Natural killer cell treated with Interleukin-12 subunit alpha and Interleukin-12 subunit beta and Interleukin-15 and Interleukin-18, amount 100 ng/mL, for 72 hours (primary cell): ENCODE results near the gene CPNE6. TPM values are rescaled to one million over a fixed set of nuclear protein-coding genes. Genes with fewer than 3 reads are reported as not detected.

Experiments used
- ATAC-seq, 2 donors: fragments of 150-1000 bp; cut with Tn5 transposase in 1 of 2; sonication (Bioruptor Pico), chemical (Tn5 transposase) in 1 of 2; 2 replicates each; pipeline ENCODE4 v1.10.0; 2021
- DNase-seq: peaks from one replicate; pipeline ENCODE4 v3.0.0; 2022; ENCODE audit warnings: low spot score
- H3K27ac Mint-ChIP-seq, 2 donors: 1 replicate in 1 of 2; 2 replicates in 1 of 2; pipeline ENCODE4 v1.8.0; 2022; ENCODE audit warnings: mixed read lengths in 2 of 2, mild to moderate bottlenecking in 1 of 2, moderate library complexity in 1 of 2
- H3K27me3 Mint-ChIP-seq, 2 donors: 1 replicate in 1 of 2; 2 replicates in 1 of 2; pipeline ENCODE4 v1.8.0; 2022; ENCODE audit warnings: mixed read lengths in 2 of 2
- H3K36me3 Mint-ChIP-seq: one replicate; pipeline ENCODE4 v1.8.0; 2022; ENCODE audit warnings: mixed read lengths
- H3K4me1 Mint-ChIP-seq, 2 donors: 1 replicate in 1 of 2; 2 replicates in 1 of 2; pipeline ENCODE4 v1.8.0; 2022; ENCODE audit warnings: low read depth in 2 of 2, mixed read lengths in 2 of 2, mild to moderate bottlenecking in 1 of 2
- H3K4me3 Mint-ChIP-seq: one replicate; pipeline ENCODE4 v1.8.0; 2022; ENCODE audit warnings: mixed read lengths
- H3K9me3 Mint-ChIP-seq: 2 replicates; pipeline ENCODE4 v1.8.0; 2022; ENCODE audit warnings: mixed read lengths
- total RNA-seq, 2 donors: library from RNA; stranded (reverse); gene quantifications; one replicate each; pipeline ENCODE4 v1.2.3, GENCODE V29; 2022

CPNE6 gene
- total RNA-seq, 2 donors from 2014 or later: not detected

DNA sequence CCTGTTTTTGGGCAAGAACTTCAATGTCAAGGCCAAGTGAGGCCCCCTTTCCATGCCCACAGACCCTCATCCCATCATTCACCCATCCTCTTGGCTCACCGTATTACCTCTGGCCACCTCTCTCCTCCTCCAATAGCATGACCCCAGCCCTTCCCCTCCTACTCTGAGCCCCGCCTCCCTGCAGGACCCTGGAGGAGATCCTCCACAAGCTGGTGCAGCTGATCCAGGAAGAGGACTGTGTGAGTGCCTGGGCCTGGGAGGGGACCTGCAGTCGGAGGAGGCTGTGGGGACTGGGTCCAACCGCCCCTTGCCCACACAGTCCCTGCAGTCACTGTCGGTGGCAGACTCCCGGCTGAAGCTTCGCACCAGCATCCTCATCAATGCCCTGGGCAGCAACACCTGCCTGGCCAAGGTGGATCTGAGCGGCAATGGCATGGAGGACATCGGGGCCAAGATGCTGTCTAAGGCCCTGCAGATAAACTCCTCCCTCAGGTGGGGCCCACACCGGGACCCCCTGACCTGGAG, 12.3 kb upstream of the CPNE6 start:
- no peak overlapping the region for H3K27ac Mint-ChIP-seq
- no peak for DNase-seq

DNA sequence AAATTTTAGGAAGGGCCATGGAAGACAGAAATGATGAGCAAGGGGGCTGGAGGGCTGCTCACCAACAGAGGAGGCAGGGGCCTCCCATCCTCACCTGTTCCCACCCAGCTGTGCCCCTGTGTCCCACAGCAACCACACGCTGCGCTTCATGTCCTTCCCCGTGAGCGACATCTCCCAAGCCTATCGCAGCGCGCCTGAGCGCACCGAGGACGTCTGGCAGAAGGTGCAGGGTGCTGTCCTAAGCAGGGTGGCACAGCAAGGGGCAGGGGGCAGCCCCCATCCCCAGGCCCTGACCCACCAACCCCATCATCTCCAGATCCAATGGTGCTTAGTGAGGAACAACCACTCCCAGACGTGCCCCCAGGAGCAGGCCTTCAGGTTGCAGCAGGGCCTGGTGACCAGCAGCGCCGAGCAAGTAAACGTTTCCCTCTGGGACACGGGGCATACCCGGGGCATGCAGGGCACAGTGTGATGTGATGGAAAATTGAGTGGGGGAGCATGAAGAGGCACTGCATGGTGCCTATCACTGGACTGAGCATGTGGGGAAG, 11.4 kb upstream of the CPNE6 start:
- Mint-ChIP-seq H3K27me3 (no peaks in the 10 kb centered on the region), H3K27ac (no peak overlapping the region), H3K9me3 (no peaks in the 10 kb centered on the region), H3K4me3 (no peak overlapping the region), H3K36me3 (no peaks in the 10 kb centered on the region), H3K4me1 (peaks cover 0 to 6% of the 10 kb centered on the region in 2 donors)
- ATAC-seq: no peak
- no peak for DNase-seq

More for the DNA sequence above, 12.3 kb upstream of the CPNE6 start:
- Mint-ChIP-seq H3K4me3 (no peak overlapping the region), H3K4me1 (peaks cover 0 to 9% of the 10 kb centered on the region in 2 donors), H3K27me3 (no peaks in the 10 kb centered on the region), H3K36me3 (no peaks in the 10 kb centered on the region), H3K9me3 (no peaks in the 10 kb centered on the region)
- no peak for ATAC-seq

DNA sequence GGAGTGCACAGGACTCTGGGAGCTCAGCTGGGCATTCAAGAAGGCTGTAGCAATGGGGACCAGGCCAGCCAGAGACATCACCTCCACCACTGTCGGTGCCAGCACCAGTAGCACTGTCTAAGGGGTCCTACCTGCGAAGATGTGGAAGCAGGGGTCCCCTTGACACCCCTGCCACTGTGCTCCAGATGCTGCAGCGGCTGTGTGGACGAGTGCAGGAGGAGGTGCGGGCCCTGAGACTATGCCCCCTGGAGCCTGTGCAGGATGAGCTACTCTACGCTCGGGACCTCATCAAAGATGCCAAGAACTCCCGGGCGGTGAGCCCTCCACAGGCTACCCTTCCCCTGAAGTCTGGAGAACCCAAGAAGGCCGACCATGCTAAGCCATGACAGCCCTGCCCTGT, 10.9 kb upstream of the CPNE6 start:
- Mint-ChIP-seq H3K9me3 (no peaks in the 10 kb centered on the region), H3K4me1 (peaks cover 0 to 6% of the 10 kb centered on the region in 2 donors)

DNA sequence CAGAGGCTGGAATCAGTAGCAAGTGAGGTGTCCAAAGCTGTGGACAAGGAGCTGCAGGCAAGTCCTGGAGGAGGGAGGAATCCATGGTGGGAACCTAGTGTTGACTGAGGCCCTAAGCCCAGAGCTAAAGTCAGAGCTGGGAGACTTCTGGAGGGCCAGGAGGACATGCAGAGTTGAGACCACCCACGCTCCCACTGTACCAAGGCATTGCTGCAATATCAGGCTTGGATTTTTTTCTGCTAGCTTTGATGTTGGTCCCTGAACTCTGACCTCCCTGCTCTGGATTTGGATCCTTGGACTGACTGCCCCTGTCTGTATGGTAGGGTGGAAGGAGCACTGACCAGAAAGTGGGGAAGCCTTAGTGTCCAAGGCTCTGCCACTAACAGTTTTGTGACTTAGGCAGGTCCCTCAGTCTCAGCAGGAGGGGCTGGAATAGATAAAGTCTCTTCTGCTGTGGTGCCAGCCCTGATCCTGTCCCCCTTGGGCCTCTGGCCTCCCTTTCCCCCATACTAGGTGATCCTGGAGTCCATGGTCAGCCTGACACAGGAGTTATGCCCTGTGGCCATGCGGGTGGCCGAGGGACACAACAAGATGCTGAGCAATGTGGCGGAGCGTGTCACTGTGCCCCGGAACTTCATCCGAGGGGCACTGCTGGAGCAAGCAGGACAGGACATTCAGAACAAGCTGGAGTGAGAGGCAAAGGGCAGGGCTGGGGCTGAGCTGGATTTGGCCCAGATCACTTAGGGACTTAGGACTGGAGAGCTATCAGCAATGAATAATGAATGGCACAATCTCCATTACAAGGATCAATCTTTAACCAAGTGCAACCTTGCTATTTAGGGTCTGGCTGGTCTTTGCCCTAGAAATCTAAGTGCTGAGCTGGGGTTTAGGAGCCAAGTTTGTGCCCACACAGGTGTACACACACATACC, 10.1 kb upstream of the CPNE6 start:
- Mint-ChIP-seq H3K27ac (no peak overlapping the region), H3K36me3 (no peaks in the 10 kb centered on the region), H3K4me3 (no peak overlapping the region), H3K4me1 (peaks cover 0 to 6% of the 10 kb centered on the region in 2 donors), H3K27me3 (no peaks in the 10 kb centered on the region), H3K9me3 (no peaks in the 10 kb centered on the region)
- no peak for DNase-seq
- no peak for ATAC-seq

More for the DNA sequence above, 10.9 kb upstream of the CPNE6 start:
- ATAC-seq (no peak), DNase-seq (no peak)
- no peak overlapping the region for H3K4me3 Mint-ChIP-seq
- H3K27me3 Mint-ChIP-seq: no peaks in the 10 kb centered on the region
- H3K27ac Mint-ChIP-seq: no peak overlapping the region
- H3K36me3 Mint-ChIP-seq: no peaks in the 10 kb centered on the region

DNA sequence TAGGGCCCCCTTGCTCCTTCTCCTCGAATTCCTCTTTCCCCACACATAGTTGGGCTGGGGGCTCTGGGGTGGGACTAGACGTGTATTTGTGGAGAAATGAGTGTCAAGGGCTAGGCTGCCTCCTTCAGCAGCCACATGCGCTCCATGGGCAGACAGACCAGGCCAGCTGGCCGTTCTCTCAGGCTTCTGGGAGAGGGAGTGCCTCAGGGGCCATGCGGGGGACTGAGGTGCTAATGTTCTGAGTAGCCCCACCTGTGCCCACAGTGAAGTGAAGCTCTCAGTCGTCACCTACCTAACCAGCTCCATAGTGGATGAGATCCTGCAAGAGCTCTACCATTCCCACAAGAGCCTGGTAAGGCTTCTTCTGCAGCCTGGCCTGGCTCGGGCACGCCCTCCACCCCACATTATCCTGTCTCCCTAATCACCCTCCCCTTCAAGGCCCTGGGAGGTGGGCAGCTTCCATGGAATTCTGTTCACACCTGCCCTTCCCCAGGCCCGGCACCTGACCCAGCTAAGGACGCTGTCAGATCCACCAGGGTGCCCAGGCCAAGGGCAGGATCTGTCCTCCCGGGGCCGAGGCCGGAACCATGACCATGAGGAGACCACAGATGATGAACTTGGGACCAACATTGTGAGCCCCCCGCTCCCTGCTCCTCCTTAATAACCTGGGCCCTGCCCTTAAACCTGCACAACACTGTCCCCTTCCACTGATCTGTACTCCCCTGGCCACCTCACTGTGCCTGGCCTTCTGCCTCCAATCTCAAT, 9.0 kb upstream of the CPNE6 start:
- DNase-seq (no peak), ATAC-seq (no peak)
- Mint-ChIP-seq H3K9me3 (no peaks in the 10 kb centered on the region), H3K27me3 (no peaks in the 10 kb centered on the region), H3K4me1 (peaks cover 0 to 3% of the 10 kb centered on the region in 2 donors), H3K4me3 (no peak overlapping the region), H3K27ac (peak overlapping the region in 1 of 2 donors; percentile 18), H3K36me3 (no peaks in the 10 kb centered on the region)

DNA sequence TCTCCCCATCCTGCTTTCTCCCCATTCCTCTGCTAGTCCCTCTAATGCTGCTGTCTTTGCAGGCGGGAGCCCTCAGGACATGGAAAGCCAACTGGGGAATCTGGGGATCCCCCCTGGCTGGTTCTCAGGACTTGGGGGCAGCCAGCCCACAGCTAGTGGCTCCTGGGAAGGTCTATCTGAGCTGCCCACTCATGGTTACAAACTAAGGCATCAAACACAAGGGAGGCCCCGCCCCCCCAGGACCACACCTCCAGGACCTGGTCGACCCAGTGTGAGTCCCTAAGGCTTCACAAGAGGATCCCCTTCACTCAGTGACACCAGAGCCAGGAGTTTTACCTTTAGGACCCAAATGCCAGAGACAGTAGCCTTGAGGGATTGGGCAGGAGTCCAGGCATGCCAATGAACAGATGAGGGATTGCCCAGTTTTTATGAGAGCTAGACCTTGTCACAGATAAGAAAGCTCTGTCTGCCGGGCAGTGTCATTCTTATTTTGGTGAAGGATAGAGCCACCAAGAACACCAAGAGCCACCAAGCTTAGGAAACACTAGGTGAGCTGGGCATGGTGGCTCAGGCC, 8.0 kb upstream of the CPNE6 start:
- H3K4me1 Mint-ChIP-seq: no peaks in the 10 kb centered on the region
- DNase-seq (no peak), ATAC-seq (no peak)
- H3K27me3 Mint-ChIP-seq: no peaks in the 10 kb centered on the region
- H3K9me3 Mint-ChIP-seq: no peaks in the 10 kb centered on the region
- peak overlapping the region in 1 of 2 donors; percentile 18 for H3K27ac Mint-ChIP-seq
- H3K36me3 Mint-ChIP-seq: no peaks in the 10 kb centered on the region
- no peak overlapping the region for H3K4me3 Mint-ChIP-seq

DNA sequence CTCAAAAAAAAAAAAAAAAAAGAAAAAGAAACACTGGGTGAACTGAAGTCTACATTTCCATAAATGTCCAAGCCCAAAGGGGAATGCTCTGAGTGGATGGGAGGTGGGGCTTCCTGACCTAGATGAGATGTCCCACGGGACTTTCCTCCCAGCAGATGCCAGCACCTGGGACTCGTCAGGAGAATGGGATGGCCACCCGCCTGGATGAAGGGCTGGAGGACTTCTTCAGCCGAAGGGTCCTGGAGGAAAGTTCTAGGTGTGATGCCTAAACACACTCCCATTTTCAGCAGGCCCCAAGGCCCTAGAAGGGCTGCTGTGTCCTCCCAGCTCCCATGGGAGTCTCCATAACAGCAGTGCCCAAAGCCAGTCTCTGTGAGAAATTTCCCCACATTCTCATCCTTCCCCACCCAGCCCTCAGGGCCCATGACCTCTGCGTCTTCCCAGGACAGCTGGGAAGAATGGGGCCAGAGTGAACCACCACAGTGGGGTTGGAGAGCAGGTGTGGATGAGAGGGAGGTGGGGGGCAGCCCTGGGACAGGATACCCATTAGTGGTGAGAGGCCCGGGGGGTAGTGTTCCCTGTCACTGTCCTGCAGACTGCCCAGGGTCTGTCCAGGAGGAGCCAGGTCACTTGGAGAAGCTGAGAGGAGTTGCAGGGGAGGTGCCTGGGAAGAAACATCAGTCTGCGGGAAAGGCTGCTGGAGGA, 7.1 kb upstream of the CPNE6 start:
- no peaks in the 10 kb centered on the region for H3K36me3 Mint-ChIP-seq
- H3K27me3 Mint-ChIP-seq: no peaks in the 10 kb centered on the region
- no peak overlapping the region for H3K27ac Mint-ChIP-seq
- H3K9me3 Mint-ChIP-seq: no peaks in the 10 kb centered on the region
- no peak overlapping the region for H3K4me3 Mint-ChIP-seq
- H3K4me1 Mint-ChIP-seq: no peaks in the 10 kb centered on the region
- DNase-seq (no peak), ATAC-seq (no peak)

DNA sequence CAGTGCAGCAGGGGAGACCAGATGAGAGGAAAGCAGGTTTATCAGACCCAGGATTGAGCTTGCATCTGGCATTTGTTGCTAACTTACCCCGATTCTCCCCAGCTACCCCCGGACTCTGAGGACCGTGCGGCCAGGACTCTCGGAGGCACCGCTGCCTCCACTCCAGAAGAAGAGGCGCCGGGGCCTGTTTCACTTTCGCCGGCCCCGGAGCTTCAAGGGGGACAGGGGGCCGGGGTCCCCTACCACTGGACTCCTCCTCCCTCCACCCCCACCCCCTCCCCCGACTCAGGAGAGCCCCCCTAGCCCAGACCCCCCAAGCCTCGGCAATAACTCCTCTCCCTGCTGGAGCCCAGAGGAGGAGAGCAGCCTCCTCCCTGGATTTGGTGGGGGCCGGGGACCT, 6.5 kb upstream of the CPNE6 start:
- H3K4me3 Mint-ChIP-seq: no peak overlapping the region
- H3K9me3 Mint-ChIP-seq: no peaks in the 10 kb centered on the region
- DNase-seq (no peak), ATAC-seq (no peak)
- no peaks in the 10 kb centered on the region for H3K4me1 Mint-ChIP-seq
- H3K27ac Mint-ChIP-seq: no peak overlapping the region
- H3K36me3 Mint-ChIP-seq: no peaks in the 10 kb centered on the region
- no peaks in the 10 kb centered on the region for H3K27me3 Mint-ChIP-seq

DNA sequence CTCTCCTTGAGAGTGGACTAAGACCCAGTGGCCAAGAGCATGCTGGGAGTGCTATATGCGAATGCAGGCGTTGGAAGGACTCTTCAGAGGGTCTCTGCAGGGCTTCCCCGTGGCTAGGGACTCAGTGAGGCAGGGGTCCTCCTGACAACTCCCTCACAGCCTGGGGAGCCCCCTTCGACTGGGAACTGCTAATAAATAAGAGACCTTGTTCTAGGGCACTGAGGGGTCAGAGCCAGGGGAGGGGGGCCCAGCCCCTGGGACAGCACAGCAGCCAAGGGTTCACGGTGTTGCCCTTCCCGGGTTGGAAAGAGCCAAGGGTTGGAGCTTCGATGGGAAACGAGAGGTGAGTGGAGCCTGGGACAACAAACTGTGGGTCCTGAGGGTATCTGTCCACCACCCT, 6.0 kb upstream of the CPNE6 start:
- no peak for ATAC-seq
- H3K4me3 Mint-ChIP-seq: no peak overlapping the region

DNA sequence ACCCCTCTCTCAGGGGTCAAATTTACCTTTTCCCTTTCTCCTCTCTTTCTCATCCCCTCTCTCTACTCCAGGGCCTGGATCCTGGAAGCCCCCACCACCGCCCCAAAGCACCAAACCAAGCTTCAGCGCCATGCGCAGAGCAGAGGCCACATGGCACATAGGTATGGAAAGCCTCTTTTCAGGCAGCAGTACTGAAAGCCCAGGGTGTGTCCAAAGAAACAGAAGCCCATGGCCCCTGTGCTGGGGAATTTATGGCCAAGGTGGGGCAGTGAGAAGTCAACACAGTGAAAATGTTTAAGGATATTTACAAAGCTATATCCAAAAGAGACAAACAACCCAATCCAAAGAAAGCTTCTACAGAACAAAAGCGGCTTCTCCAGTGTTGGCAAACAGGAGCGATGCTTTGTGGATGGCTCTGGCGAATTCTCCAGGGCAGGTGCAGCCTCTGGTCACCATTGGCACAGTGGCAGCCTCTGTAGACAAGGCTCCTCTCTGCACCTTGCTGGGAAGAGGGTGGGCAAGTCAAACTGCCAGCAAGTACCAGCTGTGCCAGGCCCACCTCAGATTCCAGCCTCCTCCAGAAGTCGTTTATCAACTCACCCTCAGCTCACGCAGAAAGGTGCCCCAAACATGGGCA, 4.7 kb upstream of the CPNE6 start:
- no peak overlapping the region for H3K4me3 Mint-ChIP-seq
- no peaks in the 10 kb centered on the region for H3K27me3 Mint-ChIP-seq
- peaks cover 6 to 9% of the 10 kb centered on the region in 2 donors for H3K4me1 Mint-ChIP-seq
- H3K36me3 Mint-ChIP-seq: no peaks in the 10 kb centered on the region
- H3K27ac Mint-ChIP-seq: no peak overlapping the region
- no peaks in the 10 kb centered on the region for H3K9me3 Mint-ChIP-seq
- no peak for ATAC-seq
- no peak for DNase-seq

More for the DNA sequence above, 6.0 kb upstream of the CPNE6 start:
- Mint-ChIP-seq H3K4me1 (peaks cover 0 to under 1% of the 10 kb centered on the region in 2 donors), H3K27ac (no peak overlapping the region), H3K27me3 (no peaks in the 10 kb centered on the region), H3K36me3 (no peaks in the 10 kb centered on the region), H3K9me3 (no peaks in the 10 kb centered on the region)
- DNase-seq: no peak

DNA sequence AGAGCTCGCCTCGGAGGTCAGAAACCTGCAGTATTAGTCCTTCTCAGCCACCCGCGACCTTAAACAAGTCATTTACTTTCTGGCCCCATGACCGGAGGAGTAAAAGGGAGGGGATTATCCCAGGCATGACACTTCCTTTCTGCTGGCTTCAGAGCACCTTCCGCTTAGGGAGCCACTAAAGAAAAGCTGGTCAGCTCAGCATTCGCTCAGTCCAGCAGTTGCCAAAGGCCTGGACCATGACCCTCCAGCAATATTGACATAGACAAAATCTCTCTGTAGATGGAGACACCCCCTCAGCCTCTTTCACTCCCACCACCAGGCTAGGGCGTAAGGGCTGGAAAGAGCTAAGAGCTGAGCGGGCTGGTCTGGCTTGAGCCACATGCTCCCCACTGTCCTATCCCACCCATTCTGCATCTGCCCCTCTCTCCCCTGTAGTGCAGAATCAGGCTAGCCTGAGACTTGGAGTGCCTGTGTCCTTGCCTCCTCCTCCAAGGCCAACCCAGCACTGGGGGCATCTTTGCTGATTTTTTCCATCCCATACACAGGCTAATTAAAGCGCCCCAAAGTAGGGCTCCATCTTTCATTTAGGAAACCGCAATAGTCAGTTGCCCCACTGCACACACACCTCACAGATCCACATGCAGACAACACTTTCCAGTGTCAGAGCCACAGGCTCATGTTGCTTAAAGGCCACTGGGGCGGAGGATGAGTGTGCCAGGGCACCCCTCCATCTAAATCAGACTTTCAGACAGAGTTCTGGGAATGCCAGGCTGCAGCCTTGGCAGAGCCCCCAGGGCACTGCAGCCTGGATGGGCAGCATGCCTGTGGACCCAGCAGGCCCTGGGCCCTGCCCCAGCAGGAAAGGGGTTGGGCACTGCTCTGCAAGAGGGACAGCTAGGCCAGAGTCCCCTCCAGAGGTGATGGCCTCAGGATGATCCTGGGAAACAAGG, 4.0 kb upstream of the CPNE6 start:
- ATAC-seq (no peak), DNase-seq (no peak)
- no peaks in the 10 kb centered on the region for H3K27me3 Mint-ChIP-seq
- H3K9me3 Mint-ChIP-seq: no peaks in the 10 kb centered on the region
- no peak overlapping the region for H3K4me3 Mint-ChIP-seq
- peaks cover 6 to 9% of the 10 kb centered on the region in 2 donors for H3K4me1 Mint-ChIP-seq
- no peak overlapping the region for H3K27ac Mint-ChIP-seq
- no peaks in the 10 kb centered on the region for H3K36me3 Mint-ChIP-seq
